Liver (tissue), 9 donors: ENCODE results near the gene TTBK1. TPM values are rescaled to one million over a fixed set of nuclear protein-coding genes. Genes with fewer than 3 reads are reported as not detected.

Source experiments
- DNase-seq: peaks from one replicate; pipeline ENCODE4 v3.0.0-alpha.2; 2017; ENCODE audit warnings: low spot score
- H3K27ac ChIP-seq, 2 donors: one replicate each; pipeline ENCODE4 v1.7.0; 2013; ENCODE audit warnings: inconsistent platforms in 2 of 2, low read length in 2 of 2, control low read depth in 1 of 2, low read depth in 1 of 2, mild to moderate bottlenecking in 1 of 2
- H3K27me3 ChIP-seq, 4 donors: one replicate each; pipeline versions ENCODE4 v1.6.1 to v1.7.0; 2013; ENCODE audit warnings: low read length in 3 of 4, inconsistent platforms in 1 of 4, mild to moderate bottlenecking in 1 of 4, moderate library complexity in 1 of 4; ENCODE audit not compliant: control insufficient read depth in 4 of 4, insufficient read depth in 4 of 4
- H3K36me3 ChIP-seq, 4 donors: one replicate each; pipeline versions ENCODE4 v1.6.1 to v1.7.0; 2013; ENCODE audit warnings: low read length in 3 of 4, mild to moderate bottlenecking in 3 of 4, low read depth in 1 of 4, moderate library complexity in 1 of 4; ENCODE audit not compliant: control insufficient read depth in 4 of 4, insufficient read depth in 3 of 4
- H3K4me1 ChIP-seq, 4 donors: one replicate each; pipeline versions ENCODE4 v1.6.1 to v1.7.0; 2013; ENCODE audit warnings: low read length in 3 of 4, mild to moderate bottlenecking in 3 of 4, moderate library complexity in 1 of 4; ENCODE audit not compliant: control insufficient read depth in 4 of 4, insufficient read depth in 4 of 4
- H3K4me3 ChIP-seq, 3 donors: one replicate each; pipeline versions ENCODE4 v1.6.1 to v1.7.0; 2013; ENCODE audit warnings: low read length in 3 of 3, control low read depth in 1 of 3, low read depth in 1 of 3, mild to moderate bottlenecking in 1 of 3
- H3K9ac ChIP-seq, 2 donors: one replicate each; pipeline ENCODE4 v1.7.0; 2013; ENCODE audit warnings: low read length in 2 of 2, mild to moderate bottlenecking in 2 of 2, moderate library complexity in 2 of 2, control low read depth in 1 of 2, low read depth in 1 of 2
- H3K9me3 ChIP-seq, 4 donors: one replicate each; pipeline versions ENCODE4 v1.6.1 to v1.7.0; 2013; ENCODE audit warnings: low read length in 3 of 4; ENCODE audit not compliant: control insufficient read depth in 4 of 4
- EGR1 ChIP-seq, 2 donors: IDR thresholded peaks; 2 replicates each; pipeline ENCODE4 v1.6.1; 2016 to 2018; ENCODE audit warnings: antibody characterized with exemption in 2 of 2, low read depth in 2 of 2
- HNF4A ChIP-seq, 2 donors: conservative IDR thresholded peaks; 2 replicates each; pipeline ENCODE4 v1.6.1; 2016; ENCODE audit warnings: antibody characterized with exemption in 2 of 2, mild to moderate bottlenecking in 2 of 2
- HNF4G ChIP-seq: IDR thresholded peaks from 2 replicates; pipeline ENCODE4 v1.6.1; 2016; ENCODE audit warnings: antibody characterized with exemption
- NR2F2 ChIP-seq: IDR thresholded peaks from 2 replicates; pipeline ENCODE4 v1.6.1; 2016; ENCODE audit warnings: antibody characterized with exemption
- RAD21 ChIP-seq, 2 donors: IDR thresholded peaks; 2 replicates each; pipeline ENCODE4 v1.6.1; 2016; ENCODE audit warnings: antibody characterized with exemption in 2 of 2, mild to moderate bottlenecking in 2 of 2
- SP1 ChIP-seq: IDR thresholded peaks from 2 replicates; pipeline ENCODE4 v1.6.1; 2018; ENCODE audit warnings: antibody characterized with exemption, mild to moderate bottlenecking
- YY1 ChIP-seq: IDR thresholded peaks from 2 replicates; pipeline ENCODE4 v1.6.1; 2016; ENCODE audit warnings: antibody characterized with exemption, mild to moderate bottlenecking
- WGBS: extraction: QIAGEN DNeasy Blood & Tissue Kit; methylation state at CpG from one replicate; pipeline ENCODE4 v1.1.7; 2013; 5-methylcytosine and 5-hydroxymethylcytosine counted together
- polyA plus RNA-seq, 2 donors: library from polyadenylated mRNA; stranded (reverse) in 1 of 2; unstranded in 1 of 2; fragments of 200-250 nt in 1 of 2; fragments of >200 nt in 1 of 2; fragmentation: Nextera tagmentation in 1 of 2; extraction: Ambion mirVana in 1 of 2; gene quantifications; one replicate each; pipeline versions ENCODE4 v1.2.1 to v1.2.3, GENCODE V29; 2013 to 2015
- total RNA-seq, 2 donors: library from RNA; depleted of rRNA; stranded (reverse); fragments of >200 nt; gene quantifications; one replicate each; pipeline ENCODE4 v1.2.3, GENCODE V29; 2014
- TF ChIP-seq, protein P1 (sequence below): fragments of 150-350 bp; IDR thresholded peaks from 2 replicates; pipeline ENCODE4 v1.5.1; 2017; ENCODE audit warnings: improper control_type of control experiment, low read depth, low read length; ENCODE audit not compliant: missing input control
- TF ChIP-seq, protein P2 (sequence below): IDR thresholded peaks from 2 replicates; pipeline ENCODE4 v1.6.1; 2016; ENCODE audit warnings: antibody characterized with exemption, mild to moderate bottlenecking
- TF ChIP-seq, protein P3 (sequence below): IDR thresholded peaks from 2 replicates; pipeline ENCODE4 v1.6.1; 2016; ENCODE audit warnings: antibody characterized with exemption
- TF ChIP-seq, protein P4 (sequence below): IDR thresholded peaks from 2 replicates; pipeline ENCODE4 v1.6.1; 2016; ENCODE audit warnings: antibody characterized with exemption
- donor health status: healthy.
- donor health status: healthy.
- donor health status: healthy.
- donor health status: healthy.
- donor health status: healthy.

TTBK1 gene
- total and polyA plus RNA-seq, 4 donors = 0.14 to 1.2 (median 0.44) TPM

DNA sequence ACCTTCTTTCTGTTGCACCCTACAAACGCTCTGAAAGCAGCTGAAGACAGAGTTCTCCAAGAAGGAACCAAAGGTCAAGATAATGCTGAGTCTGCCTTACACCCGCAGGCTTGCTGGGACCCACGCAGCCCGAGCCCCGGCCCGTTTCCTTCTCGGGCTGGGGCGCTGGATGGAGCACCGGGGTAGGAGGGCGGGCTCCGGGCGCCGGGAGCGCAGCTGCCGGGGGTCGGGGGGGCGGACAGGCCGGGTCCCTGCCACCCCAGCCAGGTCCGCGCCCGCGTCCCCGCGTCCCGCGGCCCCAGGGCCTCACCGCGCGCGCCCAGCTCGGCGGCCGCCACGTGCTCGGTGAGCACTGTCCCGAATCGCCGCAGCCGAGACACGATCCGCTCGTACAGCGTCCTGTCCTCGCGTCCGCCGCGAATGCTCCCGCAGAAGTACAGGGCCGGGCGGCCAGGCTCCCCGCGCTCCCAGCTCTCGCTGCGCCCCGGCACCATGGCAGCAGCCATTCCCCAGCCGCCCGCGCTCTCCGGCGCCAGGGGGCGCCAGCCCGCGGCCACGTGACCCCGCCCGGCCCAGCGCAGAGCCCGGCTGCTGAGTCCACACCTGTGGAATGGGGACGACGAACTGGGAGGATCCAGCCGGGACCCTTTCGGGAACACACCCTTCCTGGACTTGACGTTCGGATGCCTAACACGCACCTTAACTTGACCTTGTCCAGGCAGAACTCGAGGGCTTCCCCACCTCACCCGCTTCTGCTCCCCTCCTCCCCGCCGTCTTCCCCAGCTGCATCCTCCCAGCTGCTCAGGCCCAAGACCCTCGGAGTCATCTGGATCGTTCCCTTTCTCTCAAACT, 14.1 kb upstream of the TTBK1 start, which contains the start of gene DNPH1:
DNPH1 (minus strand) TSS at position 531 of the 852 bp plus-strand sequence; CDS start at position 506, 25 bp downstream.
- no peaks in the 10 kb centered on the region for H3K27me3 ChIP-seq
- TF ChIP-seq EGR1 (IDR thresholded peaks at IDR 0.05; ENCODE audit: low read depth in 2 of 2) (no peak), YY1 (peak; percentile 49), NR2F2 (no peak), HNF4A (conservative IDR thresholded peaks at IDR 0.05) (no peak), SP1 (no peak), RAD21 (IDR thresholded peaks at IDR 0.05) (peak in 1 of 2 donors; percentile 49)
- TF ChIP-seq, protein P1, sequence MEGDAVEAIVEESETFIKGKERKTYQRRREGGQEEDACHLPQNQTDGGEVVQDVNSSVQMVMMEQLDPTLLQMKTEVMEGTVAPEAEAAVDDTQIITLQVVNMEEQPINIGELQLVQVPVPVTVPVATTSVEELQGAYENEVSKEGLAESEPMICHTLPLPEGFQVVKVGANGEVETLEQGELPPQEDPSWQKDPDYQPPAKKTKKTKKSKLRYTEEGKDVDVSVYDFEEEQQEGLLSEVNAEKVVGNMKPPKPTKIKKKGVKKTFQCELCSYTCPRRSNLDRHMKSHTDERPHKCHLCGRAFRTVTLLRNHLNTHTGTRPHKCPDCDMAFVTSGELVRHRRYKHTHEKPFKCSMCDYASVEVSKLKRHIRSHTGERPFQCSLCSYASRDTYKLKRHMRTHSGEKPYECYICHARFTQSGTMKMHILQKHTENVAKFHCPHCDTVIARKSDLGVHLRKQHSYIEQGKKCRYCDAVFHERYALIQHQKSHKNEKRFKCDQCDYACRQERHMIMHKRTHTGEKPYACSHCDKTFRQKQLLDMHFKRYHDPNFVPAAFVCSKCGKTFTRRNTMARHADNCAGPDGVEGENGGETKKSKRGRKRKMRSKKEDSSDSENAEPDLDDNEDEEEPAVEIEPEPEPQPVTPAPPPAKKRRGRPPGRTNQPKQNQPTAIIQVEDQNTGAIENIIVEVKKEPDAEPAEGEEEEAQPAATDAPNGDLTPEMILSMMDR = peak; percentile 82
- TF ChIP-seq, protein P2, sequence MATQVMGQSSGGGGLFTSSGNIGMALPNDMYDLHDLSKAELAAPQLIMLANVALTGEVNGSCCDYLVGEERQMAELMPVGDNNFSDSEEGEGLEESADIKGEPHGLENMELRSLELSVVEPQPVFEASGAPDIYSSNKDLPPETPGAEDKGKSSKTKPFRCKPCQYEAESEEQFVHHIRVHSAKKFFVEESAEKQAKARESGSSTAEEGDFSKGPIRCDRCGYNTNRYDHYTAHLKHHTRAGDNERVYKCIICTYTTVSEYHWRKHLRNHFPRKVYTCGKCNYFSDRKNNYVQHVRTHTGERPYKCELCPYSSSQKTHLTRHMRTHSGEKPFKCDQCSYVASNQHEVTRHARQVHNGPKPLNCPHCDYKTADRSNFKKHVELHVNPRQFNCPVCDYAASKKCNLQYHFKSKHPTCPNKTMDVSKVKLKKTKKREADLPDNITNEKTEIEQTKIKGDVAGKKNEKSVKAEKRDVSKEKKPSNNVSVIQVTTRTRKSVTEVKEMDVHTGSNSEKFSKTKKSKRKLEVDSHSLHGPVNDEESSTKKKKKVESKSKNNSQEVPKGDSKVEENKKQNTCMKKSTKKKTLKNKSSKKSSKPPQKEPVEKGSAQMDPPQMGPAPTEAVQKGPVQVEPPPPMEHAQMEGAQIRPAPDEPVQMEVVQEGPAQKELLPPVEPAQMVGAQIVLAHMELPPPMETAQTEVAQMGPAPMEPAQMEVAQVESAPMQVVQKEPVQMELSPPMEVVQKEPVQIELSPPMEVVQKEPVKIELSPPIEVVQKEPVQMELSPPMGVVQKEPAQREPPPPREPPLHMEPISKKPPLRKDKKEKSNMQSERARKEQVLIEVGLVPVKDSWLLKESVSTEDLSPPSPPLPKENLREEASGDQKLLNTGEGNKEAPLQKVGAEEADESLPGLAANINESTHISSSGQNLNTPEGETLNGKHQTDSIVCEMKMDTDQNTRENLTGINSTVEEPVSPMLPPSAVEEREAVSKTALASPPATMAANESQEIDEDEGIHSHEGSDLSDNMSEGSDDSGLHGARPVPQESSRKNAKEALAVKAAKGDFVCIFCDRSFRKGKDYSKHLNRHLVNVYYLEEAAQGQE = no peak
- H3K27ac ChIP-seq = peak within 1 kb of the TSS in 1 of 2 donors; percentile 40
- peak; percentile 85 for DNase-seq
- H3K9me3 ChIP-seq = no peaks in the 10 kb centered on the region
- peak within 1 kb of the TSS; percentile 35 to 85 (median 50) for H3K4me3 ChIP-seq
- WGBS = 4% methylated on average over 82 of the region's 82 CpGs
- peaks cover 0 to 5% (median 0%) of the 10 kb centered on the region in 4 donors for H3K36me3 ChIP-seq
- peak within 1 kb of the TSS in 1 of 2 donors; percentile 71 for H3K9ac ChIP-seq
- H3K4me1 ChIP-seq = peaks cover 0 to 13% (median 3%) of the 10 kb centered on the region in 4 donors

DNA sequence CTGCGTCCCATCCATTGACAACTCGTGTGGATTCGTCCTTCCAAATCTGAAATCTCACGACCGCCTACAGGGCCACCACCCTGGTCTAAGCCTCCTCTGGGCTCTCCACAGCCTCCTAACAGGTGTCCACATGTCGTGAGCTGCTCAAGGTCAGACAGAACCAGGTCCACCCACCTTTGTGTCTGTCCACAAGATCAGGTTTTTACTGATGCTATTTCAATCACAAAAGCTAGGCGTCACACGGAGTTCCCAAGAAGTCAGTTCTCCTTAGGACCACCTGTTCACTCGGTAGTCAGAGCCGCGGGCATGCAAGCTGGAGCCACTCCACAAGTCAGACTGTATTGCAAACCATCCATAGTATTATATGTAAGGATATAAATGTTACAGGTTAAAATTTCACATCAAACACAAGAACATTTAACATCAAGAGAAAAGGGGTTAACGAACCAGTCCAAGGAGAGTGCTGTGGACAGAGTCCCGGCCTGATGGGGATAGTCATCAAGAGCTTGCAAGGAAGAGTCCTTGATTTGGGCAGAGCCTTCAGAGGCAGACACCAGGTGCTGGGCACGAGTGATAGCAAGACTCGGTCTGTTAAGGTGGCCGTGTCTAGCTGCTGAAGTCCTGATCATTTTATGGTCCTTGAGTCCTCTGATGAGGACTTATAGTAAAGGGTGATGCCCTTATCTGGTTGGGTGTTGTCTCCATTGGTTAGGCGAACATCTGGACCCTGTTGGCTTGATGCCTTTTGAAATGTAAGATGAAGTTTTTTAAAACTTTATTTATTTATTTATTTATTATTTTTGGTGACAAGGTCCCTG, 13.3 kb upstream of the TTBK1 start:
- DNase-seq = no peak
- no peaks in the 10 kb centered on the region for H3K9me3 ChIP-seq
- peaks cover 0 to 13% (median 3%) of the 10 kb centered on the region in 4 donors for H3K4me1 ChIP-seq
- WGBS = 80% methylated on average over 17 of the region's 17 CpGs
- H3K36me3 ChIP-seq = no peaks in the 10 kb centered on the region
- TF ChIP-seq HNF4A (conservative IDR thresholded peaks at IDR 0.05) (no peak), SP1 (no peak), HNF4G (no peak)
- TF ChIP-seq, protein P3, sequence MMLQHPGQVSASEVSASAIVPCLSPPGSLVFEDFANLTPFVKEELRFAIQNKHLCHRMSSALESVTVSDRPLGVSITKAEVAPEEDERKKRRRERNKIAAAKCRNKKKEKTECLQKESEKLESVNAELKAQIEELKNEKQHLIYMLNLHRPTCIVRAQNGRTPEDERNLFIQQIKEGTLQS = no peak
- TF ChIP-seq, protein P4, sequence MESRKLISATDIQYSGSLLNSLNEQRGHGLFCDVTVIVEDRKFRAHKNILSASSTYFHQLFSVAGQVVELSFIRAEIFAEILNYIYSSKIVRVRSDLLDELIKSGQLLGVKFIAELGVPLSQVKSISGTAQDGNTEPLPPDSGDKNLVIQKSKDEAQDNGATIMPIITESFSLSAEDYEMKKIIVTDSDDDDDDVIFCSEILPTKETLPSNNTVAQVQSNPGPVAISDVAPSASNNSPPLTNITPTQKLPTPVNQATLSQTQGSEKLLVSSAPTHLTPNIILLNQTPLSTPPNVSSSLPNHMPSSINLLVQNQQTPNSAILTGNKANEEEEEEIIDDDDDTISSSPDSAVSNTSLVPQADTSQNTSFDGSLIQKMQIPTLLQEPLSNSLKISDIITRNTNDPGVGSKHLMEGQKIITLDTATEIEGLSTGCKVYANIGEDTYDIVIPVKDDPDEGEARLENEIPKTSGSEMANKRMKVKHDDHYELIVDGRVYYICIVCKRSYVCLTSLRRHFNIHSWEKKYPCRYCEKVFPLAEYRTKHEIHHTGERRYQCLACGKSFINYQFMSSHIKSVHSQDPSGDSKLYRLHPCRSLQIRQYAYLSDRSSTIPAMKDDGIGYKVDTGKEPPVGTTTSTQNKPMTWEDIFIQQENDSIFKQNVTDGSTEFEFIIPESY = no peak
- H3K4me3 ChIP-seq = no peak overlapping the region
- H3K27me3 ChIP-seq = no peaks in the 10 kb centered on the region
- H3K9ac ChIP-seq = no peak overlapping the region
- no peak overlapping the region for H3K27ac ChIP-seq
